C4-2B (cell line): ENCODE data around the gene LELP1.

Experiments used
- H3K27ac ChIP-seq: fragments of 450-650 bp; 2 replicates; pipeline ENCODE4 v1.5.1; 2017
- CTCF ChIP-seq: fragments of 450-650 bp; conservative IDR thresholded peaks from 2 replicates; pipeline ENCODE4 v1.5.1; 2017; ENCODE audit warnings: mild to moderate bottlenecking
- ZFX ChIP-seq: fragments of 450-650 bp; IDR thresholded peaks from 2 replicates; pipeline ENCODE4 v1.6.1; 2017

The LELP1 gene

GRCh38 chr1:153251562-153251961 lies 48.3 kb downstream of the LELP1 start:
- H3K27ac ChIP-seq: no peak overlapping the region
- TF ChIP-seq CTCF (no peak), ZFX (no peak)

- H3K27ac ChIP-seq: no peak overlapping the region
- no peak for TF ChIP-seq CTCF
- no peak for TF ChIP-seq ZFX
These were observed 48.8 kb downstream of the LELP1 start for GRCh38 chr1:153251988-153252387.

GRCh38 chr1:153253076-153253475 lies 49.8 kb downstream of the LELP1 start:
- H3K27ac ChIP-seq: no peak overlapping the region
- TF ChIP-seq CTCF (no peak), ZFX (no peak)

- TF ChIP-seq ZFX (no peak), CTCF (no peak)
- H3K27ac ChIP-seq: no peak overlapping the region
These were observed 50.5 kb downstream of the LELP1 start for GRCh38 chr1:153253693-153254092.
